GM10248 (cell line): ENCODE measurements around the gene SPON1.
"Not testable (repeated sequence)": the region's sequence is repeated elsewhere in the genome, so short reads cannot be mapped to it uniquely, and the experiment has no call there.

Experiments used
- CTCF ChIA-PET: fragments of 300-600 bp; sonication (Branson Sonifier 250); formaldehyde crosslinking; extraction: SDS; loops from one replicate; lab custom pipeline; 2021; ENCODE audit warnings: antibody characterized with exemption; lab: Yijun Ruan, JAX
- POLR2A ChIA-PET: fragments of 350-650 bp; sonication (Branson Sonifier 250); formaldehyde crosslinking; extraction: SDS; loops from one replicate; lab custom pipeline; 2020; ENCODE audit warnings: antibody characterized with exemption; lab: Yijun Ruan, JAX
- DNase-seq: peaks from one replicate; pipeline ENCODE4 v3.0.0; 2012; ENCODE audit errors: extremely low spot score
- CTCF ChIP-seq: IDR thresholded peaks from 2 replicates; pipeline ENCODE4 v1.5.1; 2012; ENCODE audit warnings: mild to moderate bottlenecking, low read depth; ENCODE audit errors: extremely low read depth, missing control alignments, control extremely low read depth

The SPON1 gene

DNA sequence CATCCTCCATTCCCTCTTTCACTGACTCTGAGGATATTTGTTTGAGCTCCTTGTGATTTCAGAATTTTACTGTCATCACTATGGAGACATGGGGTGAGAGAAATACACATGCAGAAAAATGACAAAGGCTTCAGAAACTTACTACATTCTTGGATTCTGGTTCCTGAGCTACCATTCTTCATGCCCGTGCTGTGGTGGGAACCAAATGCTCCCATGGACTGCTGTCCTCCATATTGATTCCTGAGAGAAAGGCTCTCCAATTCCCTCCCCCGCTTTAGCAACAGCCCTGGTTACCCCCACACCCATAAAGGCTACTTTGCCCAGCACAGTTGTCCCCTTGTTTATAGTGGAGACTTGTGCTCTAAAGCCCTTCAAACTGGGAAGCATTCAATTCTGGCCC lies 201.1 kb downstream of the SPON1 start:
- POLR2A ChIA-PET, result no interaction called here
- TF ChIP-seq CTCF, result no peak
- no peak for DNase-seq
- CTCF ChIA-PET, result interaction anchor here (2.0 kb wide), 1 partner anchor 33 kb away, joined by 4 read pairs; no protein-coding TSS in a partner anchor

DNA sequence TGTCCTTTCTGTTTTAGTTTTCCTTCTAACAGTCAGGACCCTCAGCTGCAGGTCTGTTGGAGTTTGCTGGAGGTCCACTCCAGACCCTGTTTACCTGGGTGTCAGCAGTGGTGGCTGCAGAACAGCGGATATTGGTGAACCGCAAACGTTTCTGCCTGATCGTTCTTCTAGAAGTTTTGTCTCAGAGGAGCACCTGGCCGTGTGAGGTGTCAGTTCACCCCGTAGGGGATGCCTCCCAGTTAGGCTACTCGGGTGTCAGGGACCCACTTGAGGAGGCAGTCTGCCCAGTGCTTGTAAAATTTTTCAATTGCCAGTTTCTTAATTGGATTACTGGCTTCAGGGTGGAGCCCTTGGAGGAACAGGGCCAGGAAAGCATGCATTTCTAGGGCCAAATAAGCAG lies 211.2 kb downstream of the SPON1 start:
- CTCF ChIA-PET, DNase-seq, POLR2A ChIA-PET: not testable (repeated sequence)

- no peak for TF ChIP-seq CTCF
- CTCF ChIA-PET, result no interaction called here
- POLR2A ChIA-PET, result no interaction called here
Measured at GRCh38 chr11:14179116-14179820, 216.7 kb downstream of the SPON1 start.

DNA sequence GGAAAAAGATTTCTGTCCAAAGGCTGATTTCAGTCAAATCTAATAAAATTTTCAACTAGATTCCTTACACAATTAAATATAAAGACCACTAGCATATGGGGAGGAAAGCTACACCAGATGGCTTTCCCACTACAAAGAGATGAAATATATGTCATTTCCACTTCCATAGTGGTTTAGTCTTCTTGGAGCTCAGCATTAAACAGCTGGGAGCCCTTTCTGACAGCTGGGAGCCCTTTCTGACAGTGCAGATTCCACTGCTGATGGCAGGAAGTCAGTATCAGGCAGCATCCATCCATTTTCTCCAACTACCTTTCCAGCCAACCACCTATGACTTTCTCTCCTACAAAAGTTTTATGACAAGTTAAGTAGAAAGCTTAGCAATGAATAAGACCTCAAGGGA lies 218.6 kb downstream of the SPON1 start:
- POLR2A ChIA-PET, result no interaction called here
- CTCF ChIA-PET, result interaction anchor here (1.3 kb wide), 2 partner anchors 15 to 105 kb away, joined by 3 to 4 read pairs; no protein-coding TSS in a partner anchor
- TF ChIP-seq CTCF, result no peak
- no peak for DNase-seq

More at GRCh38 chr11:14179116-14179820, 216.7 kb downstream of the SPON1 start:
- DNase-seq, result no peak

GRCh38 chr11:14182833-14183364 lies 220.4 kb downstream of the SPON1 start:
- no peak for TF ChIP-seq CTCF
- POLR2A ChIA-PET, result no interaction called here
- DNase-seq, result no peak
- CTCF ChIA-PET, result interaction anchor here (1.2 to 2.7 kb wide), 3 partner anchors 15 to 84 kb away, joined by 3 to 9 read pairs (median 8); no protein-coding TSS in a partner anchor

GRCh38 chr11:14184028-14184940 lies 221.8 kb downstream of the SPON1 start:
- TF ChIP-seq CTCF, result no peak
- CTCF ChIA-PET, result interaction anchor here (1.1 to 2.7 kb wide), 5 partner anchors 10 to 85 kb away, joined by 3 to 9 read pairs (median 3); no protein-coding TSS in a partner anchor
- POLR2A ChIA-PET, result no interaction called here
- DNase-seq, result no peak
